Mammary epithelial cell (primary cell): ENCODE results near the gene FAM107B.

Source experiments
- EZH2 ChIP-seq: IDR thresholded peaks from 2 replicates; pipeline ENCODE4 v1.6.1; 2012; ENCODE audit warnings: low read length, inconsistent platforms, borderline replicate concordance
- TF ChIP-seq, protein P1 (sequence below), 2 donors: IDR thresholded peaks in 1 of 2; conservative IDR thresholded peaks in 1 of 2; 2 replicates each; pipeline ENCODE4 v1.5.1; 2011 to 2012; ENCODE audit warnings: inconsistent platforms in 2 of 2, low read length in 2 of 2, mild to moderate bottlenecking in 2 of 2, control low read depth in 1 of 2, low read depth in 1 of 2; ENCODE audit not compliant: insufficient read depth in 1 of 2; ENCODE audit errors: extremely low read depth in 1 of 2

DNA sequence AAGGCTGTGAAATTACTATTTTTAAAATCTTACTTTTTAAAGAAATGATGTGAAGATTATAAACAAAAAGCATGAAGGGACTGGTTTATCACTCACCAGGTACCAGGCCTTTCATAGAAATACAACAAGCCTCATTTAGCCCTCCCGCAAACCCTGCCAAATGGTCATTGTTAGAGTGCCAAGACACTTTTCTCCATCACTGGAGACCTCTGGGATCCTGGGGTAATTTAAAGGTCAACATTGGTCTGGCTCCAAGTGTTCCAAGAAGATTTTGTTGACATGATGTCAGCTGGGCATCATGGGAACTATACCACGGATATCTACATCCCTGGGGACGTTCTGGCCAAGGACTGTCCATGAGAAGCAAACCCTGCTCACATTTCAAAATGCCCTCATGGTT lies 306.0 kb downstream of the FAM107B start:
- TF ChIP-seq, protein P1, sequence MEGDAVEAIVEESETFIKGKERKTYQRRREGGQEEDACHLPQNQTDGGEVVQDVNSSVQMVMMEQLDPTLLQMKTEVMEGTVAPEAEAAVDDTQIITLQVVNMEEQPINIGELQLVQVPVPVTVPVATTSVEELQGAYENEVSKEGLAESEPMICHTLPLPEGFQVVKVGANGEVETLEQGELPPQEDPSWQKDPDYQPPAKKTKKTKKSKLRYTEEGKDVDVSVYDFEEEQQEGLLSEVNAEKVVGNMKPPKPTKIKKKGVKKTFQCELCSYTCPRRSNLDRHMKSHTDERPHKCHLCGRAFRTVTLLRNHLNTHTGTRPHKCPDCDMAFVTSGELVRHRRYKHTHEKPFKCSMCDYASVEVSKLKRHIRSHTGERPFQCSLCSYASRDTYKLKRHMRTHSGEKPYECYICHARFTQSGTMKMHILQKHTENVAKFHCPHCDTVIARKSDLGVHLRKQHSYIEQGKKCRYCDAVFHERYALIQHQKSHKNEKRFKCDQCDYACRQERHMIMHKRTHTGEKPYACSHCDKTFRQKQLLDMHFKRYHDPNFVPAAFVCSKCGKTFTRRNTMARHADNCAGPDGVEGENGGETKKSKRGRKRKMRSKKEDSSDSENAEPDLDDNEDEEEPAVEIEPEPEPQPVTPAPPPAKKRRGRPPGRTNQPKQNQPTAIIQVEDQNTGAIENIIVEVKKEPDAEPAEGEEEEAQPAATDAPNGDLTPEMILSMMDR (conservative IDR thresholded peaks at IDR 0.05 in 1 of 2, IDR thresholded peaks at IDR 0.05 in 1 of 2; ENCODE audit: extremely low read depth in 1 of 2, insufficient read depth in 1 of 2, low read depth in 1 of 2, low read length in 2 of 2) = no peak
- TF ChIP-seq EZH2 = no peak
